Skeletal muscle satellite cell (primary cell): ENCODE results near the gene NDUFB8.

Experiments
- H3K27me3 ChIP-seq: 2 replicates; pipeline ENCODE4 v1.7.0; 2013; ENCODE audit warnings: low read length; ENCODE audit not compliant: control insufficient read depth, insufficient read depth
- H3K36me3 ChIP-seq: 2 replicates; pipeline ENCODE4 v1.7.0; 2013; ENCODE audit warnings: mild to moderate bottlenecking, control low read depth, low read length; ENCODE audit not compliant: insufficient read depth
- H3K4me1 ChIP-seq: 2 replicates; pipeline ENCODE4 v1.7.0; 2013; ENCODE audit warnings: low read length; ENCODE audit not compliant: control insufficient read depth, insufficient read depth
- H3K4me2 ChIP-seq: 2 replicates; pipeline ENCODE4 v1.7.0; 2013; ENCODE audit warnings: mild to moderate bottlenecking, low read length
- H3K4me3 ChIP-seq: 2 replicates; pipeline ENCODE4 v1.7.0; 2013; ENCODE audit warnings: low read length
- H3K9ac ChIP-seq: 2 replicates; pipeline ENCODE4 v1.7.0; 2013; ENCODE audit warnings: mild to moderate bottlenecking, low read depth, low read length, moderate library complexity
- H3K9me3 ChIP-seq: replicated peaks from 2 replicates; pipeline ENCODE4 v1.7.0; 2013; ENCODE audit warnings: mild to moderate bottlenecking, control low read depth, low read length

The NDUFB8 gene

GRCh38 chr10:100518761-100519241 lies 10.9 kb downstream of the NDUFB8 start:
- H3K9ac ChIP-seq, result no peak overlapping the region
- peak overlapping the region; percentile 92 for H3K4me2 ChIP-seq
- H3K4me1 ChIP-seq, result peaks cover 40% of the 10 kb centered on the region

GRCh38 chr10:100516847-100517246 lies 12.8 kb downstream of the NDUFB8 start:
- H3K36me3 ChIP-seq, result peaks cover under 1% of the 10 kb centered on the region
- H3K9me3 ChIP-seq, result no peaks in the 10 kb centered on the region
- H3K27me3 ChIP-seq, result no peaks in the 10 kb centered on the region
- no peak overlapping the region for H3K4me3 ChIP-seq
- no peak overlapping the region for H3K4me2 ChIP-seq
- peaks cover 29% of the 10 kb centered on the region for H3K4me1 ChIP-seq
- H3K9ac ChIP-seq, result no peak overlapping the region

More at GRCh38 chr10:100518761-100519241, 10.9 kb downstream of the NDUFB8 start:
- H3K4me3 ChIP-seq, result peak overlapping the region; percentile 64
- H3K27me3 ChIP-seq, result no peaks in the 10 kb centered on the region
- H3K9me3 ChIP-seq, result no peaks in the 10 kb centered on the region
- peaks cover 11% of the 10 kb centered on the region for H3K36me3 ChIP-seq

- Histone ChIP-seq H3K9me3 (no peaks in the 10 kb centered on the region), H3K4me3 (no peak overlapping the region), H3K36me3 (no peaks in the 10 kb centered on the region), H3K27me3 (no peaks in the 10 kb centered on the region), H3K4me1 (peaks cover 18% of the 10 kb centered on the region), H3K9ac (no peak overlapping the region), H3K4me2 (no peak overlapping the region)
Observed at GRCh38 chr10:100515612-100516011, 14.1 kb downstream of the NDUFB8 start.

- Histone ChIP-seq H3K9ac (no peak overlapping the region), H3K4me2 (no peak overlapping the region), H3K9me3 (no peaks in the 10 kb centered on the region), H3K4me1 (peaks cover 12% of the 10 kb centered on the region), H3K4me3 (no peak overlapping the region), H3K36me3 (no peaks in the 10 kb centered on the region), H3K27me3 (no peaks in the 10 kb centered on the region)
Observed at GRCh38 chr10:100510533-100511308, 18.9 kb downstream of the NDUFB8 start.

GRCh38 chr10:100509241-100509840 lies 20.3 kb downstream of the NDUFB8 start:
- Histone ChIP-seq H3K36me3 (peaks cover 6% of the 10 kb centered on the region), H3K4me2 (no peak overlapping the region), H3K4me3 (no peak overlapping the region), H3K27me3 (no peaks in the 10 kb centered on the region), H3K9ac (no peak overlapping the region), H3K9me3 (no peaks in the 10 kb centered on the region), H3K4me1 (peaks cover 12% of the 10 kb centered on the region)

- H3K9me3 ChIP-seq, result no peaks in the 10 kb centered on the region
- no peak overlapping the region for H3K4me3 ChIP-seq
- no peak overlapping the region for H3K4me2 ChIP-seq
- H3K27me3 ChIP-seq, result no peaks in the 10 kb centered on the region
- peaks cover 12% of the 10 kb centered on the region for H3K4me1 ChIP-seq
- no peak overlapping the region for H3K9ac ChIP-seq
- peaks cover 6% of the 10 kb centered on the region for H3K36me3 ChIP-seq
Observed at GRCh38 chr10:100508691-100509150, 20.9 kb downstream of the NDUFB8 start.

- Histone ChIP-seq H3K27me3 (no peaks in the 10 kb centered on the region), H3K4me3 (no peak overlapping the region), H3K9me3 (no peaks in the 10 kb centered on the region), H3K9ac (no peak overlapping the region), H3K4me2 (no peak overlapping the region), H3K4me1 (peaks cover 12% of the 10 kb centered on the region), H3K36me3 (peaks cover 6% of the 10 kb centered on the region)
Observed at GRCh38 chr10:100508266-100508665, 21.4 kb downstream of the NDUFB8 start.

GRCh38 chr10:100507357-100507732 lies 22.3 kb downstream of the NDUFB8 start:
- peaks cover 6% of the 10 kb centered on the region for H3K36me3 ChIP-seq
- no peak overlapping the region for H3K9ac ChIP-seq
- H3K4me3 ChIP-seq, result no peak overlapping the region
- no peaks in the 10 kb centered on the region for H3K9me3 ChIP-seq
- no peaks in the 10 kb centered on the region for H3K27me3 ChIP-seq
- H3K4me1 ChIP-seq, result peaks cover 12% of the 10 kb centered on the region
- no peak overlapping the region for H3K4me2 ChIP-seq

GRCh38 chr10:100506596-100507356 lies 22.9 kb downstream of the NDUFB8 start:
- Histone ChIP-seq H3K9me3 (no peaks in the 10 kb centered on the region), H3K27me3 (no peaks in the 10 kb centered on the region), H3K36me3 (peaks cover 11% of the 10 kb centered on the region), H3K4me3 (no peak overlapping the region), H3K9ac (no peak overlapping the region), H3K4me2 (no peak overlapping the region), H3K4me1 (peaks cover 12% of the 10 kb centered on the region)

- Histone ChIP-seq H3K4me3 (no peak overlapping the region), H3K4me1 (peaks cover 12% of the 10 kb centered on the region), H3K27me3 (no peaks in the 10 kb centered on the region), H3K9ac (no peak overlapping the region), H3K9me3 (no peaks in the 10 kb centered on the region), H3K36me3 (peaks cover 14% of the 10 kb centered on the region), H3K4me2 (no peak overlapping the region)
Observed at GRCh38 chr10:100505164-100505563, 24.5 kb downstream of the NDUFB8 start.

GRCh38 chr10:100504096-100504495 lies 25.6 kb downstream of the NDUFB8 start:
- H3K4me2 ChIP-seq, result no peak overlapping the region
- no peak overlapping the region for H3K4me3 ChIP-seq
- H3K36me3 ChIP-seq, result peaks cover 14% of the 10 kb centered on the region
- H3K9ac ChIP-seq, result no peak overlapping the region
- no peaks in the 10 kb centered on the region for H3K9me3 ChIP-seq
- H3K4me1 ChIP-seq, result peaks cover 12% of the 10 kb centered on the region
- no peaks in the 10 kb centered on the region for H3K27me3 ChIP-seq
